ENCODE measurements around the gene BAMBI. TPM values are rescaled to one million over a fixed set of nuclear protein-coding genes. Genes with fewer than 3 reads are reported as not detected.

Gene BAMBI
- total RNA-seq, 3 donors from 2014 or later (not counting 1 experiment from before 2014, with no cell fraction given): 0.70 to 0.95 (median 0.94) TPM

DNA sequence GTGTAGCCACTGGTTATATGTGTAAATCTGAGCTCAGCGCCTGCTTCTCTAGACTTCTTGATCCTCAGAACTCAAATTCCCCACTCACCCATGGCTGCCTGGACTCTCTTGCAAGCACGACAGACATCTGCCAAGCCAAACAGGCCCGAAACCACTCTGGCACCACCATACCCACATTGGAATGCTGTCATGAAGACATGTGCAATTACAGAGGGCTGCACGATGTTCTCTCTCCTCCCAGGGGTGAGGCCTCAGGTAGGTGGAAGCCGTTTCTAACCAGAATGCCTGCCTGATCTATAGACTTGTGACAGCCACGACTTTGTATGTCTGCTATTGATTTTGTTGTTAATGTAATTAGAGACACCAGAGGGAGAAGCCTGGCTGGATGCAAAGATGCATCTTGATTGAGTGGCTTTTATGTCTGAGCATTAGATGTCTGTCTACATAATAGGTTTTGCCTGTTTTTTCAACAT is 4.0 kb downstream of the BAMBI start:
- no peak for ATAC-seq
- Mint-ChIP-seq H3K9me3 (no peaks in the 10 kb centered on the region), H3K36me3 (no peaks in the 10 kb centered on the region), H3K4me1 (peaks cover 25 to 26% of the 10 kb centered on the region in 2 donors), H3K4me3 (no peak overlapping the region), H3K27me3 (ENCODE audit: low read depth in 2 of 2) (peaks cover 44 to 69% of the 10 kb centered on the region in 2 donors), H3K27ac (no peak overlapping the region)
- intact Hi-C loops (cut with micrococcal nuclease): no loop called here
- peaks cover 40% of the 10 kb centered on the region for H3K27me3 ChIP-seq (ENCODE audit: control insufficient read depth, insufficient read depth, low read length)
- TF ChIP-seq, protein P1, sequence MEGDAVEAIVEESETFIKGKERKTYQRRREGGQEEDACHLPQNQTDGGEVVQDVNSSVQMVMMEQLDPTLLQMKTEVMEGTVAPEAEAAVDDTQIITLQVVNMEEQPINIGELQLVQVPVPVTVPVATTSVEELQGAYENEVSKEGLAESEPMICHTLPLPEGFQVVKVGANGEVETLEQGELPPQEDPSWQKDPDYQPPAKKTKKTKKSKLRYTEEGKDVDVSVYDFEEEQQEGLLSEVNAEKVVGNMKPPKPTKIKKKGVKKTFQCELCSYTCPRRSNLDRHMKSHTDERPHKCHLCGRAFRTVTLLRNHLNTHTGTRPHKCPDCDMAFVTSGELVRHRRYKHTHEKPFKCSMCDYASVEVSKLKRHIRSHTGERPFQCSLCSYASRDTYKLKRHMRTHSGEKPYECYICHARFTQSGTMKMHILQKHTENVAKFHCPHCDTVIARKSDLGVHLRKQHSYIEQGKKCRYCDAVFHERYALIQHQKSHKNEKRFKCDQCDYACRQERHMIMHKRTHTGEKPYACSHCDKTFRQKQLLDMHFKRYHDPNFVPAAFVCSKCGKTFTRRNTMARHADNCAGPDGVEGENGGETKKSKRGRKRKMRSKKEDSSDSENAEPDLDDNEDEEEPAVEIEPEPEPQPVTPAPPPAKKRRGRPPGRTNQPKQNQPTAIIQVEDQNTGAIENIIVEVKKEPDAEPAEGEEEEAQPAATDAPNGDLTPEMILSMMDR (IDR thresholded peaks at IDR 0.05): no peak
- 83% methylated on average over 6 of the region's 6 CpGs for WGBS (ENCODE audit: insufficient coverage)
- peaks cover 28% of the 10 kb centered on the region for H3K4me1 ChIP-seq (ENCODE audit: control insufficient read depth, insufficient read depth, low read length)
- no peak for DNase-seq
- no peaks in the 10 kb centered on the region for H3K36me3 ChIP-seq (ENCODE audit: control insufficient read depth, insufficient read depth, low read length)
- no peak overlapping the region for H3K4me3 ChIP-seq (ENCODE audit: low read length)
- H3K27ac ChIP-seq (ENCODE audit: low read length): no peak overlapping the region
- no peaks in the 10 kb centered on the region for H3K9me3 ChIP-seq (ENCODE audit: control insufficient read depth, insufficient read depth, low read length)

DNA sequence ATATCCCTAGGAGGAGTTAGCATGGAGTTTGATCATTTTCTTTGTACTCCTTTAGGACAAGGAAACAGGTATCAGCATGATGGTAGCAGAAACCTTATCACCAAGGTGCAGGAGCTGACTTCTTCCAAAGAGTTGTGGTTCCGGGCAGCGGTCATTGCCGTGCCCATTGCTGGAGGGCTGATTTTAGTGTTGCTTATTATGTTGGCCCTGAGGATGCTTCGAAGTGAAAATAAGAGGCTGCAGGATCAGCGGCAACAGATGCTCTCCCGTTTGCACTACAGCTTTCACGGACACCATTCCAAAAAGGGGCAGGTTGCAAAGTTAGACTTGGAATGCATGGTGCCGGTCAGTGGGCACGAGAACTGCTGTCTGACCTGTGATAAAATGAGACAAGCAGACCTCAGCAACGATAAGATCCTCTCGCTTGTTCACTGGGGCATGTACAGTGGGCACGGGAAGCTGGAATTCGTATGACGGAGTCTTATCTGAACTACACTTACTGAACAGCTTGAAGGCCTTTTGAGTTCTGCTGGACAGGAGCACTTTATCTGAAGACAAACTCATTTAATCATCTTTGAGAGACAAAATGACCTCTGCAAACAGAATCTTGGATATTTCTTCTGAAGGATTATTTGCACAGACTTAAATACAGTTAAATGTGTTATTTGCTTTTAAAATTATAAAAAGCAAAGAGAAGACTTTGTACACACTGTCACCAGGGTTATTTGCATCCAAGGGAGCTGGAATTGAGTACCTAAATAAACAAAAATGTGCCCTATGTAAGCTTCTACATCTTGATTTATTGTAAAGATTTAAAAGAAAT is 4.8 kb downstream of the BAMBI start:
- Mint-ChIP-seq H3K27me3 (ENCODE audit: low read depth in 2 of 2) (peaks cover 46 to 77% of the 10 kb centered on the region in 2 donors), H3K27ac (no peak overlapping the region), H3K36me3 (no peaks in the 10 kb centered on the region), H3K9me3 (no peaks in the 10 kb centered on the region), H3K4me3 (no peak overlapping the region), H3K4me1 (peaks cover 19 to 21% of the 10 kb centered on the region in 2 donors)
- Histone ChIP-seq H3K27ac (ENCODE audit: low read length) (no peak overlapping the region), H3K9me3 (ENCODE audit: control insufficient read depth, insufficient read depth, low read length) (no peaks in the 10 kb centered on the region), H3K27me3 (ENCODE audit: control insufficient read depth, insufficient read depth, low read length) (peaks cover 34% of the 10 kb centered on the region), H3K4me1 (ENCODE audit: control insufficient read depth, insufficient read depth, low read length) (peaks cover 21% of the 10 kb centered on the region), H3K4me3 (ENCODE audit: low read length) (no peak overlapping the region), H3K36me3 (ENCODE audit: control insufficient read depth, insufficient read depth, low read length) (no peaks in the 10 kb centered on the region)
- intact Hi-C loops (cut with micrococcal nuclease): no loop called here
- ATAC-seq (no peak), DNase-seq (no peak)
- TF ChIP-seq, protein P1 (IDR thresholded peaks at IDR 0.05): no peak
- 91% methylated on average over 14 of the region's 14 CpGs for WGBS (ENCODE audit: insufficient coverage)

DNA sequence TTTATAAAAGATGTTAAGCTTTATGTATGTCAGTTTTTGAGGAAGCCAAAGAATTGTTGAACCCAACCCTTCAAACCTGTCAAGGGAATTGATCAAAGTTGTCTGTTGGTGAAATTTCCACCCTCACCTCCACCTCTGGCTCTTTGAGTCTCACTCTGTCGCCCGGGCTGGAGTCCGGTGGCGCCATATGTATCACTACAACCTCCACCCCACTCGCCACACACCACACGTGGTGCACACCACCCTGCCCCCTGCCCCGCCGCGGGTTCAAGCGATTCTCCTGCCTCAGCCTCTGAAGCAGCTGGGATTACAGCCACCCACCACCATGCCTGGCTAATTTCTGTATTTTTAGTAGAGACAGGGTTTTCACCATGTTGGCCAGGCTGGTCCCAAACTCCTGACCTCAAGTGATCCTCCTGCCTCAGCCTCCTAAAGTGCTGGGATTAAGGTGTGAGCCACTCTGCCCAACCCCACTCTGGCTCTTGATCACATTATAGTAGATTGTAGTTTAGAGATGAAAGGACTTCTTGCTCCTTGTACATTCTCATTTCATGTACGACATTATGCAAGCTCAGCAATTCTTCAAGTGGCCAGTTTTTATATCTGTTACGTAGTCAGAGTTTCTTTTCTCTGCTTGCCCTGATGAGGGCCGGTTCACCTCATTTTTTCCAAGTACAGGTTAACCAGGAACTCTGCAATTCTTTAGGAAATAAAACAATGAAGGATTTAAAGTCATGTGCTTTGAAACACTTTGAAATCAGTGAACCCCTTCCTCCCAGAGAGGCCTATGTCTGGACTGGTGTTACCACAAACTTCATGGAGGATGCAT is 7.0 kb downstream of the BAMBI start:
- 97% methylated on average over 10 of the region's 13 CpGs for WGBS (ENCODE audit: insufficient coverage)
- Mint-ChIP-seq H3K4me3 (no peak overlapping the region), H3K9me3 (no peaks in the 10 kb centered on the region), H3K4me1 (peaks cover 6 to 10% of the 10 kb centered on the region in 2 donors), H3K36me3 (no peaks in the 10 kb centered on the region), H3K27me3 (ENCODE audit: low read depth in 2 of 2) (peaks cover 37 to 67% of the 10 kb centered on the region in 2 donors), H3K27ac (no peak overlapping the region)
- TF ChIP-seq, protein P1 (IDR thresholded peaks at IDR 0.05): no peak
- Histone ChIP-seq H3K27ac (ENCODE audit: low read length) (no peak overlapping the region), H3K9me3 (ENCODE audit: control insufficient read depth, insufficient read depth, low read length) (no peaks in the 10 kb centered on the region), H3K4me1 (ENCODE audit: control insufficient read depth, insufficient read depth, low read length) (peaks cover 6% of the 10 kb centered on the region), H3K27me3 (ENCODE audit: control insufficient read depth, insufficient read depth, low read length) (peaks cover 24% of the 10 kb centered on the region), H3K4me3 (ENCODE audit: low read length) (no peak overlapping the region), H3K36me3 (ENCODE audit: control insufficient read depth, insufficient read depth, low read length) (no peaks in the 10 kb centered on the region)
- ATAC-seq (no peak), DNase-seq (no peak)
- intact Hi-C loops (cut with micrococcal nuclease): no loop called here
